ENCODE measurements around the gene BABAM1. TPM values are rescaled to one million over a fixed set of nuclear protein-coding genes. Genes with fewer than 3 reads are reported as not detected.

Gene BABAM1
- total RNA-seq, 2 donors from 2014 or later, result 136 to 151 TPM

- Mint-ChIP-seq H3K27me3 (ENCODE audit: insufficient read depth) (no peaks in the 10 kb centered on the region), H3K4me3 (no peak overlapping the region), H3K9me3 (no peaks in the 10 kb centered on the region), H3K36me3 (ENCODE audit: low read depth) (peaks cover 67% of the 10 kb centered on the region), H3K27ac (no peak overlapping the region), H3K4me1 (no peaks in the 10 kb centered on the region)
- no peaks in the 10 kb centered on the region for H3K4me1 ChIP-seq (ENCODE audit: control insufficient read depth, insufficient read depth, low read length)
- H3K27ac ChIP-seq (ENCODE audit: low read depth, low read length), result no peak overlapping the region
- TF ChIP-seq CTCF (conservative IDR thresholded peaks at IDR 0.05), result no peak
- WGBS, 2 experiments (ENCODE audit: insufficient coverage in 1 of 2, insufficient read length in 1 of 2), result 96% methylated on average over 15 to 19 of the region's 19 CpGs
- H3K27me3 ChIP-seq (ENCODE audit: control insufficient read depth, insufficient read depth, low read length, poor library complexity, severe bottlenecking), result no peaks in the 10 kb centered on the region
- H3K9me3 ChIP-seq (ENCODE audit: control insufficient read depth, low read length), result no peaks in the 10 kb centered on the region
- no peak for DNase-seq
- H3K36me3 ChIP-seq (ENCODE audit: control insufficient read depth, insufficient read depth, low read length), result peaks cover 57% of the 10 kb centered on the region
- H3K4me3 ChIP-seq (ENCODE audit: low read length), result no peak overlapping the region
- H3K9ac ChIP-seq (ENCODE audit: extremely low read depth, low read length, poor library complexity, severe bottlenecking), result no peak overlapping the region
These were observed 8.4 kb downstream of the BABAM1 start for GRCh38 chr19:17275441-17276175.

- Histone ChIP-seq H3K4me1 (ENCODE audit: control insufficient read depth, insufficient read depth, low read length) (no peaks in the 10 kb centered on the region), H3K9me3 (ENCODE audit: control insufficient read depth, low read length) (no peaks in the 10 kb centered on the region), H3K36me3 (ENCODE audit: control insufficient read depth, insufficient read depth, low read length) (peaks cover 35% of the 10 kb centered on the region), H3K27ac (ENCODE audit: low read depth, low read length) (no peak overlapping the region), H3K9ac (ENCODE audit: extremely low read depth, low read length, poor library complexity, severe bottlenecking) (no peak overlapping the region), H3K27me3 (ENCODE audit: control insufficient read depth, insufficient read depth, low read length, poor library complexity, severe bottlenecking) (peaks cover 5% of the 10 kb centered on the region), H3K4me3 (ENCODE audit: low read length) (no peak overlapping the region)
- peaks cover 2% of the 10 kb centered on the region for H3K4me1 Mint-ChIP-seq
- no peak overlapping the region for H3K4me3 Mint-ChIP-seq
- no peak for TF ChIP-seq CTCF (conservative IDR thresholded peaks at IDR 0.05)
- H3K36me3 Mint-ChIP-seq (ENCODE audit: low read depth), result peaks cover 52% of the 10 kb centered on the region
- H3K9me3 Mint-ChIP-seq, result no peaks in the 10 kb centered on the region
- no peak for DNase-seq
- no peak overlapping the region for H3K27ac Mint-ChIP-seq
- WGBS, 2 experiments (ENCODE audit: insufficient coverage in 1 of 2, insufficient read length in 1 of 2), result 81% methylated on average over 3 of the region's 3 CpGs; no CpG with 5 or more reads in 1 of the 2 experiments
- H3K27me3 Mint-ChIP-seq (ENCODE audit: insufficient read depth), result peaks cover 9% of the 10 kb centered on the region
These were observed 12.2 kb downstream of the BABAM1 start for GRCh38 chr19:17279436-17279835.

GRCh38 chr19:17281391-17282304 is 14.4 kb downstream of the BABAM1 start, which contains the start of gene ANKLE1:
Gene ANKLE1, plus strand, starts transcription at chr19:17281901. Its CDS starts 20 bp downstream, at chr19:17281921.
- Histone ChIP-seq H3K9ac (ENCODE audit: extremely low read depth, low read length, poor library complexity, severe bottlenecking) (no peak within 1 kb of the TSS), H3K27ac (ENCODE audit: low read depth, low read length) (no peak within 1 kb of the TSS), H3K36me3 (ENCODE audit: control insufficient read depth, insufficient read depth, low read length) (peaks cover 17% of the 10 kb centered on the region), H3K4me3 (ENCODE audit: low read length) (peak within 1 kb of the TSS; percentile 45), H3K27me3 (ENCODE audit: control insufficient read depth, insufficient read depth, low read length, poor library complexity, severe bottlenecking) (peaks cover 5% of the 10 kb centered on the region), H3K4me1 (ENCODE audit: control insufficient read depth, insufficient read depth, low read length) (no peaks in the 10 kb centered on the region), H3K9me3 (ENCODE audit: control insufficient read depth, low read length) (no peaks in the 10 kb centered on the region)
- 38 to 51% methylated on average over 40 to 75 of the region's 75 CpGs for WGBS, 2 experiments (ENCODE audit: insufficient coverage in 1 of 2, insufficient read length in 1 of 2)
- peaks cover 2% of the 10 kb centered on the region for H3K4me1 Mint-ChIP-seq
- H3K9me3 Mint-ChIP-seq, result peaks cover 6% of the 10 kb centered on the region
- H3K27me3 Mint-ChIP-seq (ENCODE audit: insufficient read depth), result peaks cover 9% of the 10 kb centered on the region
- TF ChIP-seq CTCF (conservative IDR thresholded peaks at IDR 0.05), result no peak
- DNase-seq, result peak; percentile 86
- H3K27ac Mint-ChIP-seq, result no peak within 1 kb of the TSS
- peak within 1 kb of the TSS; percentile 57 for H3K4me3 Mint-ChIP-seq
- H3K36me3 Mint-ChIP-seq (ENCODE audit: low read depth), result peaks cover 41% of the 10 kb centered on the region
